ENCODE results near the gene PET100.

DNA sequence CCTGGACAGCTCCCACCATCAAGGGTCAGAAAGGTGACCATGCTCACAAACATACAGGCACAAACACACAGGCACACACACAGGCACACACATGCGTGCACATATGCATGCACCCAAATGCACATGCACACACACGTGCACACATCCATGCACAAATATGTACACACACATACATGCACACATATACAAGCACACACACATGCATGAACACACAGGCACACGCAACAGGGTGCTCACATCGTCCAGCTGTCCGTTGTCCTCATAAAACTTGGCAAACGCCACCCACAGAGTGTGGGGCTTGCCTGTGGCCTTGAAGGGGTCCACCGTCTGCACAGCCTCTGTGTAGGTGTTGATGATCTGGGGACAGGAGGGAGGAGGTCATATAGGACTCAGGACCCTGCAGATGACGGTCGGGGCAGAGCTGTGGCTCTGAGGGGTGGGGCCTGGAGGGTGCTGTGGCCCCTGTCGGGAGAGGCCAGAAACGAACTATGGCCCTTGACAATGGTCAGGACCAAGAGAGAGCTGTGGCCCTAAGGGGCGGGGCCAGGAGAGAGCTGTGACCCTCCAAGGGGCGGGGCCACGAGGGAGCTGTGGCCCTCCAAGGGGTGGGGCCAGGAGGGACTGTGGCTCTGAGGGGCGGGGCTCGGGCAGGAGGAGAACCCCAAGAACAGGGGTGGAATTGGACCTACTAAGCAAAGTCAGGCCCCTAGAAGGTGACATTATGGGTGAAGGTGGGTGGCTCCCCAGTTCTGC, 6.5 kb upstream of the PET100 start:
- TF ChIP-seq POLR2AphosphoS5 (IDR thresholded peaks at IDR 0.05): no peak
- TF ChIP-seq, protein P1, sequence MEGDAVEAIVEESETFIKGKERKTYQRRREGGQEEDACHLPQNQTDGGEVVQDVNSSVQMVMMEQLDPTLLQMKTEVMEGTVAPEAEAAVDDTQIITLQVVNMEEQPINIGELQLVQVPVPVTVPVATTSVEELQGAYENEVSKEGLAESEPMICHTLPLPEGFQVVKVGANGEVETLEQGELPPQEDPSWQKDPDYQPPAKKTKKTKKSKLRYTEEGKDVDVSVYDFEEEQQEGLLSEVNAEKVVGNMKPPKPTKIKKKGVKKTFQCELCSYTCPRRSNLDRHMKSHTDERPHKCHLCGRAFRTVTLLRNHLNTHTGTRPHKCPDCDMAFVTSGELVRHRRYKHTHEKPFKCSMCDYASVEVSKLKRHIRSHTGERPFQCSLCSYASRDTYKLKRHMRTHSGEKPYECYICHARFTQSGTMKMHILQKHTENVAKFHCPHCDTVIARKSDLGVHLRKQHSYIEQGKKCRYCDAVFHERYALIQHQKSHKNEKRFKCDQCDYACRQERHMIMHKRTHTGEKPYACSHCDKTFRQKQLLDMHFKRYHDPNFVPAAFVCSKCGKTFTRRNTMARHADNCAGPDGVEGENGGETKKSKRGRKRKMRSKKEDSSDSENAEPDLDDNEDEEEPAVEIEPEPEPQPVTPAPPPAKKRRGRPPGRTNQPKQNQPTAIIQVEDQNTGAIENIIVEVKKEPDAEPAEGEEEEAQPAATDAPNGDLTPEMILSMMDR (IDR thresholded peaks at IDR 0.05): no peak

Data from breast epithelium (tissue), 3 donors.